Fibroblast of pulmonary artery (primary cell): ENCODE measurements around the gene DENND5B.

ENCODE experiments used
- DNase-seq: peaks from one replicate; pipeline ENCODE4 v3.0.0-alpha.2; 2010; ENCODE audit warnings: low read depth
- H3K4me3 ChIP-seq: replicated peaks from 2 replicates; pipeline ENCODE4 v1.5.1; 2011; ENCODE audit warnings: low read depth, mild to moderate bottlenecking, control low read depth, low read length, moderate library complexity
- CTCF ChIP-seq: IDR thresholded peaks from 2 replicates; pipeline ENCODE4 v1.5.1; 2011; ENCODE audit warnings: mild to moderate bottlenecking, control low read depth, low read length, inconsistent platforms; ENCODE audit errors: missing control alignments

Gene DENND5B

GRCh38 chr12:31527083-31527482 is 63.9 kb downstream of the DENND5B start:
- DNase-seq = no peak
- TF ChIP-seq CTCF = no peak
- no peak overlapping the region for H3K4me3 ChIP-seq

- no peak for TF ChIP-seq CTCF
- no peak for DNase-seq
- no peak overlapping the region for H3K4me3 ChIP-seq
Observed at GRCh38 chr12:31526158-31526546, 64.8 kb downstream of the DENND5B start.

GRCh38 chr12:31525496-31526157 is 65.3 kb downstream of the DENND5B start:
- H3K4me3 ChIP-seq = no peak overlapping the region
- no peak for TF ChIP-seq CTCF

GRCh38 chr12:31524791-31525495 is 66.0 kb downstream of the DENND5B start:
- H3K4me3 ChIP-seq = no peak overlapping the region
- no peak for TF ChIP-seq CTCF
- DNase-seq = peak; percentile 50

More at GRCh38 chr12:31525496-31526157, 65.3 kb downstream of the DENND5B start:
- DNase-seq = no peak

- H3K4me3 ChIP-seq = no peak overlapping the region
- TF ChIP-seq CTCF = no peak
- DNase-seq = no peak
Observed at GRCh38 chr12:31523306-31523705, 67.6 kb downstream of the DENND5B start.

GRCh38 chr12:31522607-31523006 is 68.3 kb downstream of the DENND5B start:
- DNase-seq = no peak
- no peak for TF ChIP-seq CTCF
- no peak overlapping the region for H3K4me3 ChIP-seq
